Caki2 (cell line): ENCODE data around the gene NEDD4. TPM values are rescaled to one million over a fixed set of nuclear protein-coding genes. Genes with fewer than 3 reads are reported as not detected.
A peak's percentile ranks its signal among the peaks of the same experiment; 100 is the strongest.
"Not testable (repeated sequence)": the region's sequence is repeated elsewhere in the genome, so short reads cannot be mapped to it uniquely, and the experiment has no call there.

Source experiments
- DNase-seq: peaks from one replicate; pipeline ENCODE4 v3.0.0-alpha.2; 2015; ENCODE audit warnings: low read depth
- in situ Hi-C: cut with HindIII; loops from 2 replicates; pipeline ENCODE4 v1.10.0; 2016; ENCODE audit warnings: low sequenced_read_pairs, low pct_unique_long_range_greater_than_20kb, mixed read lengths
- total RNA-seq: library from RNA; depleted of rRNA; stranded (reverse); fragments of >200 nt; shearing (Covaris generic); gene quantifications from 2 replicates; pipeline ENCODE4 v1.2.3, GENCODE V29; 2014; ENCODE audit warnings: low replicate concordance; rRNA removed

The NEDD4 gene
- 11.6 and 11.9 TPM in 2 replicates for total RNA-seq

GRCh38 chr15:55993111-55993803, at the start of gene NEDD4:
Gene NEDD4, minus strand, starts transcription at chr15:55993612. Its CDS starts 57 bp downstream, at chr15:55993555.
- in situ Hi-C loops, result no loop called here
- peak; percentile 85 for DNase-seq

GRCh38 chr15:56042498-56042897, 49.1 kb upstream of the NEDD4 start:
- DNase-seq, result no peak
- in situ Hi-C loops, result no loop called here

- DNase-seq, result no peak
- in situ Hi-C loops, result no loop called here
Measured at GRCh38 chr15:56042031-56042430, 48.6 kb upstream of the NEDD4 start.

GRCh38 chr15:56040081-56041035, 46.9 kb upstream of the NEDD4 start:
- in situ Hi-C loops, result no loop called here

GRCh38 chr15:56038707-56039106, 45.3 kb upstream of the NEDD4 start:
- no peak for DNase-seq
- in situ Hi-C loops, result no loop called here

More at GRCh38 chr15:56040081-56041035, 46.9 kb upstream of the NEDD4 start:
- peak; percentile 83 for DNase-seq

GRCh38 chr15:56038015-56038414, 44.6 kb upstream of the NEDD4 start:
- DNase-seq, result no peak

GRCh38 chr15:56036546-56037067, 43.2 kb upstream of the NEDD4 start:
- DNase-seq, result no peak
- in situ Hi-C loops, result no loop called here

More at GRCh38 chr15:56038015-56038414, 44.6 kb upstream of the NEDD4 start:
- in situ Hi-C loops, result no loop called here

GRCh38 chr15:56035166-56035565, 41.8 kb upstream of the NEDD4 start:
- no peak for DNase-seq
- in situ Hi-C loops, result no loop called here

- no peak for DNase-seq
- in situ Hi-C loops, result no loop called here
Measured at GRCh38 chr15:56034514-56034913, 41.1 kb upstream of the NEDD4 start.

GRCh38 chr15:56032373-56032772, 39.0 kb upstream of the NEDD4 start:
- no peak for DNase-seq
- in situ Hi-C loops, result no loop called here

GRCh38 chr15:56031836-56032235, 38.4 kb upstream of the NEDD4 start:
- in situ Hi-C loops, result no loop called here
- DNase-seq, result no peak

- DNase-seq, result no peak
- in situ Hi-C loops, result no loop called here
Measured at GRCh38 chr15:56031402-56031801, 38.0 kb upstream of the NEDD4 start.

GRCh38 chr15:56028430-56028829, 35.0 kb upstream of the NEDD4 start:
- DNase-seq, result no peak
- in situ Hi-C loops, result no loop called here

- in situ Hi-C loops, DNase-seq: not testable (repeated sequence)
Measured at GRCh38 chr15:56023160-56023559, 29.7 kb upstream of the NEDD4 start.

GRCh38 chr15:56019819-56020486, 26.5 kb upstream of the NEDD4 start:
- DNase-seq, result no peak
- in situ Hi-C loops, result no loop called here

GRCh38 chr15:56019060-56019793, 25.8 kb upstream of the NEDD4 start:
- no peak for DNase-seq
- in situ Hi-C loops, result no loop called here

- no peak for DNase-seq
- in situ Hi-C loops, result no loop called here
Measured at GRCh38 chr15:56017920-56018319, 24.5 kb upstream of the NEDD4 start.

- no peak for DNase-seq
- in situ Hi-C loops, result no loop called here
Measured at GRCh38 chr15:56017511-56017910, 24.1 kb upstream of the NEDD4 start.
